ENCODE data around the gene VPS8. TPM values are rescaled to one million over a fixed set of nuclear protein-coding genes. Genes with fewer than 3 reads are reported as not detected.

VPS8 gene
- total and polyA plus RNA-seq, 2 of the 13 experiments (the other 11 are each of a cell fraction or from before 2014, with no cell fraction given): 14.2 to 35.1 TPM

GRCh38 chr3:184811999-184812661 lies at the start of gene VPS8 (continued):
- TF ChIP-seq ZBTB42 (CRISPR knock-in tag; IDR thresholded peaks at IDR 0.05): no peak
- no peak for TF ChIP-seq SAFB2 (CRISPR knock-in tag; IDR thresholded peaks at IDR 0.05; ENCODE audit: borderline replicate concordance, low read depth)
- peak; percentile 86; the same call in 1 of the 2 replicates for TF ChIP-seq NFKB2 (CRISPR knock-in tag; IDR thresholded peaks at IDR 0.05; ENCODE audit: borderline replicate concordance)
- no peak for TF ChIP-seq MIER2 (CRISPR knock-in tag; IDR thresholded peaks at IDR 0.05)
- TF ChIP-seq HOXA9 (CRISPR knock-in tag; IDR thresholded peaks at IDR 0.05; ENCODE audit: borderline replicate concordance): no peak
- TF ChIP-seq ZSCAN31 (CRISPR knock-in tag; IDR thresholded peaks at IDR 0.05; ENCODE audit: low read depth): 0 out of 2 replicates have a peak, but pooled peaks have one; percentile 43
- no peak for TF ChIP-seq SNAI1 (CRISPR knock-in tag; IDR thresholded peaks at IDR 0.05; ENCODE audit: borderline replicate concordance)
- no peak for TF ChIP-seq ZBTB25 (CRISPR knock-in tag; IDR thresholded peaks at IDR 0.05)
- TF ChIP-seq NCOA1 (CRISPR knock-in tag; IDR thresholded peaks at IDR 0.05): no peak
- TF ChIP-seq ZBTB8A (CRISPR knock-in tag; IDR thresholded peaks at IDR 0.05; ENCODE audit: borderline replicate concordance, low read depth): no peak
- TF ChIP-seq ZNF747 (CRISPR knock-in tag; IDR thresholded peaks at IDR 0.05; ENCODE audit: borderline replicate concordance): 0 out of 2 replicates have a peak, but pooled peaks have one; percentile 20
- no peak; the same call in 1 of the 2 replicates for TF ChIP-seq KDM5A (IDR thresholded peaks at IDR 0.05; ENCODE audit: borderline replicate concordance, low read length)
- no peak for TF ChIP-seq ZNF720 (CRISPR knock-in tag; IDR thresholded peaks at IDR 0.05)
- no peak for TF ChIP-seq ELF4 (CRISPR knock-in tag; IDR thresholded peaks at IDR 0.05; ENCODE audit: borderline replicate concordance)
- TF ChIP-seq ZNF770 (CRISPR knock-in tag; IDR thresholded peaks at IDR 0.05): no peak
- TF ChIP-seq GMEB1 (CRISPR knock-in tag; IDR thresholded peaks at IDR 0.05; ENCODE audit: borderline replicate concordance): peak; percentile 28; the same call in 1 of the 2 replicates
- TF ChIP-seq CHD4 (IDR thresholded peaks at IDR 0.05; ENCODE audit: borderline replicate concordance, low read length): no peak
- no peak for TF ChIP-seq BRD4 (CRISPR knock-in tag; IDR thresholded peaks at IDR 0.05)
- TF ChIP-seq NR2C2 (CRISPR knock-in tag; IDR thresholded peaks at IDR 0.05; ENCODE audit: borderline replicate concordance): no peak; the same call in 1 of the 2 replicates
- no peak for TF ChIP-seq ZNF619 (CRISPR knock-in tag; IDR thresholded peaks at IDR 0.05)
- TF ChIP-seq ZNF280D (CRISPR knock-in tag; IDR thresholded peaks at IDR 0.05): 0 out of 2 replicates have a peak, but pooled peaks have one; percentile 40
- peak; percentile 59; the same call in 1 of the 2 replicates for TF ChIP-seq ZNF772 (CRISPR knock-in tag; IDR thresholded peaks at IDR 0.05)

Measured in HepG2 (cell line).